KOPT-K1 (cell line): Measurements from ENCODE around the gene ANKS6.
"Not testable (repeated sequence)": the region's sequence is repeated elsewhere in the genome, so short reads cannot be mapped to it uniquely, and the experiment has no call there.

Source experiments
- H3K27ac ChIP-seq: fragments of 200-600 bp; sonication (generic); 2 replicates; pipeline ENCODE4 v1.5.1; 2016; ENCODE audit warnings: antibody characterized with exemption, mild to moderate bottlenecking, low read depth, low read length; ENCODE audit not compliant: poor library complexity, severe bottlenecking
- H3K36me3 ChIP-seq: fragments of 200-600 bp; sonication (generic); 2 replicates; pipeline ENCODE4 v1.5.1; 2017; ENCODE audit warnings: antibody characterized with exemption, mild to moderate bottlenecking, low read length, moderate library complexity; ENCODE audit not compliant: insufficient read depth
- H3K9me3 ChIP-seq: fragments of 200-600 bp; sonication (generic); 2 replicates; pipeline ENCODE4 v1.5.1; 2017; ENCODE audit warnings: antibody characterized with exemption, low read length, mild to moderate bottlenecking; ENCODE audit not compliant: insufficient read depth, poor library complexity, severe bottlenecking

The ANKS6 gene

DNA sequence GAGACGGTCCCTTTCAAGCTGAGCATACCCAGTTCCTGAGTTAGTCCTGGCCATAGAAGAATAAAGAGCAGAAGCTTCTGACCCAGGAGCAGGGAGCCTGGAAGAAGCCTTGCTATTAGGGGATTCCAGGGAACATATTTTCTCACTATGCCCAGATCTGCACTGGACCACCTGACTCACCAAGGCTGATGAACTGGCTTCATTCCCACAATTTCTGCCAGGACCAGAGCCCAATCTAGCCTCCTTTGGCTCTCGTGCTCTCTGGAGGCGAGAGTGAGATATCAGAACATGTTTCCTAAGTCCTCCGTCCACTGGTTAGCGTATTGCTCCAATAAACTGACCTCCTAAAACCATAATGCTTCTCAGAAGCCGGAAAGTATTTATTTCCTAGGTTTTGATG is 97.5 kb downstream of the ANKS6 start:
- no peaks in the 10 kb centered on the region for H3K9me3 ChIP-seq

GRCh38 chr9:98694943-98695342 is 101.4 kb downstream of the ANKS6 start:
- H3K36me3 ChIP-seq, result no peaks in the 10 kb centered on the region
- H3K9me3 ChIP-seq, result no peaks in the 10 kb centered on the region
- H3K27ac ChIP-seq, result no peak overlapping the region

More for the DNA sequence above, 97.5 kb downstream of the ANKS6 start:
- Histone ChIP-seq H3K27ac (no peak overlapping the region), H3K36me3 (no peaks in the 10 kb centered on the region)

DNA sequence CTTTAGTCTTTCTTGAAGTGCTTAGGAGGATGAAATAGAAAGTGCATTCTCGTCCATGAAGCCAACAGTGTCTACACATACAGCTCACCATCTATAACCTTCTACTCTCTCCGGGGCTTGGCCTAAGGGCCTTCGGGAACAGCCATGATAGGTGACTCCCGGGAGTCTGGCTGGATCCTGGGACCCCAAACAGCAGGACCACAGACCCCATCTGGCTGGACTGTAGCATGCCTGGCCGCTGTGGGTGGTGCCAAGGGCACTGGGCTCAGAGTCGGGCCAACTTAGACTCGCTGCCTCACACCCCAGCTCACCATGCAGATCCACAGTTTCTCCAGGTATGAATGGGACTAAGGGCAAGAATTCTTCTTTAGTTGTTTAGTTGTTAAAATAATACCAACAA is 104.0 kb downstream of the ANKS6 start:
- no peaks in the 10 kb centered on the region for H3K9me3 ChIP-seq
- no peaks in the 10 kb centered on the region for H3K36me3 ChIP-seq
- no peak overlapping the region for H3K27ac ChIP-seq

GRCh38 chr9:98691890-98692289 is 104.5 kb downstream of the ANKS6 start:
- no peak overlapping the region for H3K27ac ChIP-seq
- H3K9me3 ChIP-seq, result no peaks in the 10 kb centered on the region
- H3K36me3 ChIP-seq, result no peaks in the 10 kb centered on the region

DNA sequence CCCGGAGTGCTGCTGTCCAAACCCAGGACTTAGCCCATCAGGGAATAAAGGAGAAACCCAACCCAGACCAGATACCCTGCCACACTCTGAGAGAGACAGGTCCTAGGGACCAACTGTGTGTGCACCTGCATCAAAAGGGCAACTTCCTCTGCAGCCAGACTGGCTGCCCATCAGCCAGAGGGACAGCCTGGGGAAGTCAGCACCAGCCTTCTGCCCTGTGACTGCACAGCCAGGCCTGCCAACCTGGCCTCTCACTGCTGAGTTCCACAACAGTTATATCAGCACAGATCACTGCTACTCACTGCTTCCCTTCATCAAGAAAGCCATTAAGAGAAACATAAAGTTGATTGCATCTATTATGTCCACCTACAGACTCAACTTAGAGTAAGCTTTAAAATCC is 105.7 kb downstream of the ANKS6 start:
- no peak overlapping the region for H3K27ac ChIP-seq
- no peaks in the 10 kb centered on the region for H3K36me3 ChIP-seq
- H3K9me3 ChIP-seq, result no peaks in the 10 kb centered on the region

DNA sequence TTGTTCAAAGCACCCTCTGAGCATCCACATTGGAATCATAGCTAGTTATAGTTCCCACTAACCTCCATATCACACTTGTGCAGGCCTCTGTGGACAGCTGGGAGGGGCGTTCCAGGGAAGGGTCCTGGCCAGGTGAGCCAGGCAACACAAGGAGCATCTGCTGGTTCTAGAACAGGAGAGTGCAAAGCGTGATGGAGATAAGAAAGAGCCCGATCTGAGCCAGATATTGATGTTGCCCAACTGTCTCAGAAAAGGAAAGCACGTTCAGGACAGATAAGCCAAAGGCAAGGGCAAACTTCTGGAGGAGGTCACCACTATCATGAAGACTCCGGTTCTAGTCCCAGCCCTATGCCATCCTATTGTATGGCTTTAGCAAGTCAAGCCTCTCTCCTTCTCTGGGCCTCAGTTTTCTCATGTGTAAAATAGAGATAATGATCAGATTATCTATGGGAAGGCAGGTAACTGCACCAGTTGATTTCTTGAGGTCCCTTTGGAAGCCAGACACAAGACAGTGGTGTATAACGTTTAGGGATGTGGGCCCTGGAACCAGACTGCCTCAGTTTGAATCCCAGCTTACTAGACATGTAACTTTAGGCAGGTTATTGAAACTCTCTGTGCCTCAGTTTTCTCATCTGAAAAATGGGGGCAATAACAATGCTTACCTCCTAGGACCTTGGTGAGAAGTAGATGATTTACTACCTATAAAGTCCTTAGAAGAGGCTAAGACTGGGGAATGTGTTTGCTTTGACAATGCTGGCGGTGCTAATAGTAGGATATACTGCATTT is 107.5 kb downstream of the ANKS6 start:
- Histone ChIP-seq H3K36me3 (no peaks in the 10 kb centered on the region), H3K27ac (no peak overlapping the region)

DNA sequence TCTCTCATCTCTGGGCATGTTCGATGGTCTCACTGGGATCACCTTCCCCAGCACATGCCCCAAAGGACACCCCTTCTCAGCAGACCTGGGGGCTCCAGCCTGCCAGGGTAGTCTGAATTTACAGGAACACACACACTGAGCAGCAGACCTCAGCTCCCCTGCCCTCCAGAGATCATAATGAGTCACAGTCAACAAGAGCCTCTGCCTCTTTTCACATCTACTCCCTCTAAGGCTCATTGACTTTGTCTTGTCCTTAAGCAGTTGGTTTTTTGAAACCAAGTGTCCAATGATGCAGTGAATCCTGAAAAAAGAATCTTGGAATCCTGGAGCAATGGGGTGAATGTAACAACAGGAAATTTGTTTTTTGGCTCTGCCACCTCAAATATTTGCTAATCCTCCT is 108.4 kb downstream of the ANKS6 start:
- no peaks in the 10 kb centered on the region for H3K9me3 ChIP-seq
- H3K36me3 ChIP-seq, result no peaks in the 10 kb centered on the region
- no peak overlapping the region for H3K27ac ChIP-seq

More for the DNA sequence above, 107.5 kb downstream of the ANKS6 start:
- no peaks in the 10 kb centered on the region for H3K9me3 ChIP-seq

GRCh38 chr9:98686961-98687855 is 109.1 kb downstream of the ANKS6 start:
- H3K9me3 ChIP-seq, result no peaks in the 10 kb centered on the region
- H3K36me3 ChIP-seq, result no peaks in the 10 kb centered on the region
- no peak overlapping the region for H3K27ac ChIP-seq

DNA sequence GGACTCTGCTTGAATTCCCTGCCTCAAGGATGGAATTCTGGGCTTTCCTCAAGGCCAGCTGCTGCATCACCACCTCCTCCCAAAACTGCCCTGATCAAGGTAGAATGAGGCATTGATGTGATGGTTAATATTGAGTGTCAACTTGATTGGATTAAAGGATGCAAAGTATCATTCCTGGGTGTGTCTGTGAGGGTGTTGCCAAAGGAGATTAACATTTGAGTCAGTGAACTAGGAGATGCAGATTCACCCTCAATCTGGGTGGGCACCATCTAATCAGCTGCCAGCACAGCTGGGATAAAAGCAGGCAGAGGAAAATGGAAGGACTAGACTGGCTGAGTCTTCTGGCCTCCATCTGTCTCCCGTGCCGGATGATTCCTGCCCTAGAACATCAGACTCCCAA is 111.5 kb downstream of the ANKS6 start:
- H3K27ac ChIP-seq, H3K36me3 ChIP-seq, H3K9me3 ChIP-seq: not testable (repeated sequence)
